Activated naive CD4-positive, alpha-beta T cell treated with anti-CD3 and anti-CD28 coated beads, Interleukin-2, amount 50 U/mL, for 24 hours (primary cell): ENCODE results near the gene SRPK2.
"Not testable (repeated sequence)": the region's sequence is repeated elsewhere in the genome, so short reads cannot be mapped to it uniquely, and the experiment has no call there.

ENCODE experiments used
- H3K27ac Mint-ChIP-seq: one replicate; pipeline ENCODE4 v1.8.0; 2021; ENCODE audit warnings: mild to moderate bottlenecking, mixed read lengths
- H3K27me3 Mint-ChIP-seq: one replicate; pipeline ENCODE4 v1.8.0; 2021; ENCODE audit warnings: mixed read lengths
- H3K36me3 Mint-ChIP-seq: one replicate; pipeline ENCODE4 v1.8.0; 2021; ENCODE audit warnings: mixed read lengths
- H3K4me1 Mint-ChIP-seq: one replicate; pipeline ENCODE4 v1.8.0; 2021; ENCODE audit warnings: mixed read lengths
- H3K4me3 Mint-ChIP-seq: one replicate; pipeline ENCODE4 v1.8.0; 2021; ENCODE audit warnings: mild to moderate bottlenecking, mixed read lengths
- H3K9me3 Mint-ChIP-seq: one replicate; pipeline ENCODE4 v1.8.0; 2021; ENCODE audit warnings: mixed read lengths

Gene SRPK2

DNA sequence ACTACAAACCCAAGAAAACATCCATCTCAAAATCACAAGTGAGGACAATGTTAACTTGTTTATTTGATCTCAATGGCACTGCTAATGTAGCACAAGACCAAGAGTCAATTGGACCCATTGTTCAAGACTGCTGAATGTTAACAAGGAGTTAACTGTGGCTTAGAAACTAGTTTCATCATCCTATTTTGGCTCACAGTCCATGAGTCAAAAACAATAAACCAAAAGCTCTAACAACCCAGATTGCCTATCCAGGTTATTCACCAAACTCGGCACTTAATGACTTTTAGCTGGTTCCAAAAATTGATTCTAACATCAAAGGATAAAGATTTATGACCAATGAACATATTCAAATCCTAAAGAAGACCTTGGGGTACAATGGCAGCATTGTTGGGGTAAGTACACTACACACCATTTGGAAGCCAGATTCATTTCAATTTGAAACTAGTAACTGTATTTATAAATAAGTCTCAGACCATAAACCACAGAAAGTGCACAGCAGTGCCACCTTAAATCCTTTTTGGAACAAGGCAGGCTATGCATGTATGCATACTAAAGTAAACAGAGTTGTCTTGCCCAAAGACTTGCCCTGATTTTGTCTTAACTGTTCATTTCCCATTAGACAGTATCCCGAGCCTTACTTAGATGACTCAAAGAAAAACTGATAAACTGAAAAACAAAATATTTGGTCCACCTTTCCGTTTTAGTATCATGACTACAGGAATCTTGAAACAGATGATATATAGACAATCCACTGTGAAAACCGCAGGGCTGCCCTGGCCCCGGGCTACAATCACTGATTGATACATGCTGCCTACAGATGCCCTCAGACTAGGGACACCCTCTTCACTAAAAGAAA is 84.5 kb downstream of the SRPK2 start:
- Mint-ChIP-seq H3K36me3 (no peaks in the 10 kb centered on the region), H3K4me1 (peaks cover 80% of the 10 kb centered on the region), H3K27ac (no peak overlapping the region), H3K27me3 (no peaks in the 10 kb centered on the region), H3K9me3 (no peaks in the 10 kb centered on the region), H3K4me3 (no peak overlapping the region)

DNA sequence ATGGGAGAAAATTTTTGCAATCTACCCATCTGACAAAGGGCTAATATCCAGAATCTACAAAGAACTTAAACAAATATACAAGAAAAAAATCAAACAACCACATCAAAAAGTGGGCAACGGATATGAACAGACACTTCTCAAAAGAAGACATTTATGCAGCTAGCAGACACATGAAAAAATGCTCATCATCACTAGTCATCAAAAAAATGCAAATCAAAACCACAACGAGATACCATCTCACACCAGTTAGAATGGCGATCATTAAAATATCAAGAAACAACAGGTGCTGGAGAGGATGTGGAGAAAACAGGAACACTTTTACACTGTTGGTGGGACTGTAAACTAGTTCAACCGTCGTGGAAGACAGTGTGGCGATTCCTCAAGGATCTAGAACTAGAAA is 88.1 kb downstream of the SRPK2 start:
- H3K4me1 Mint-ChIP-seq, result peaks cover 75% of the 10 kb centered on the region
- peak overlapping the region; percentile 69 for H3K4me3 Mint-ChIP-seq
- H3K36me3 Mint-ChIP-seq, H3K9me3 Mint-ChIP-seq, H3K27me3 Mint-ChIP-seq: not testable (repeated sequence)
- H3K27ac Mint-ChIP-seq, result peak overlapping the region; percentile 74

DNA sequence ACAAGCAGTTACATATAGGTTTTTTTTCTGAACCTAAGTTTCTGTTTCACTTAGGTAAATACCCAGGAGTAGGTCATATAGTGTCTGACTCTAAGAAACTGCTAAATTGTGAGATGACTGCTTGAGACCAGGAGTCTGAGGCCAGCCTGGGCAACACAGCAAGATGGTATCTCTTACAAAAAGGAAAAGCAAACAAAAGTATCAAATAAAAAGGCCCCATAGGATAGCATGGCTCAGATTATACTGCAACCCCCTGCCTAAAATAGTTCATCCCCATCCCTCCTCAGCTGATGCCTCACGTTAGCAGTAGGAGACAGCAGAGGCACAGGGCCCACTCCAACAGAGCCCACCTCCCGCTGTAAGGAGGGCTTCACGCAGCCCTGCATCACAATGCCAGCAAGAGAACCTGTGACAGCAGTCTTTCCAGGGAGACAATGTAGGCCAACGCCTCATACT is 90.3 kb downstream of the SRPK2 start:
- Mint-ChIP-seq H3K4me1 (peaks cover 63% of the 10 kb centered on the region), H3K9me3 (no peaks in the 10 kb centered on the region), H3K36me3 (peaks cover 4% of the 10 kb centered on the region), H3K27ac (peak overlapping the region; percentile 52), H3K27me3 (no peaks in the 10 kb centered on the region), H3K4me3 (peak overlapping the region; percentile 24)

DNA sequence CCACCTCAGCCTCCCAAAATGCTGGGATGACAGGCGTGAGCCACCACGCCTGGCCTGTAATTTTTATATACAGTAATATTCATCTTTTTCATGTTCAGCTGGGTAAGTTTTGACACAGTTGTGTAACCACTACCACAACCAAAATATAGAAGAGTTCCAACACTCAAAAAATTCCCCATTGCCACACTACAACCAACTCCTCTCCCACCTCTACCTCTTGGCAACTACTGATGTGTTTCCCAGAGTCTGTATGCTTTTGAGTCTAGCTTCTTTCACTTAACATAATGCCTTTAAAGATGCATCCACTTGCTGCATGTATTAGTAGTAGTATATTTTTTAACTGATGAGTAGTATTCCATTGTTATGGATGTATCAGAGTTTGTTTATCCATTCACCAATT is 90.7 kb downstream of the SRPK2 start:
- H3K4me1 Mint-ChIP-seq, result peaks cover 63% of the 10 kb centered on the region
- H3K9me3 Mint-ChIP-seq, result no peaks in the 10 kb centered on the region
- peak overlapping the region; percentile 24 for H3K4me3 Mint-ChIP-seq
- H3K27ac Mint-ChIP-seq, result peak overlapping the region; percentile 52
- H3K36me3 Mint-ChIP-seq, result peaks cover 4% of the 10 kb centered on the region
- no peaks in the 10 kb centered on the region for H3K27me3 Mint-ChIP-seq

DNA sequence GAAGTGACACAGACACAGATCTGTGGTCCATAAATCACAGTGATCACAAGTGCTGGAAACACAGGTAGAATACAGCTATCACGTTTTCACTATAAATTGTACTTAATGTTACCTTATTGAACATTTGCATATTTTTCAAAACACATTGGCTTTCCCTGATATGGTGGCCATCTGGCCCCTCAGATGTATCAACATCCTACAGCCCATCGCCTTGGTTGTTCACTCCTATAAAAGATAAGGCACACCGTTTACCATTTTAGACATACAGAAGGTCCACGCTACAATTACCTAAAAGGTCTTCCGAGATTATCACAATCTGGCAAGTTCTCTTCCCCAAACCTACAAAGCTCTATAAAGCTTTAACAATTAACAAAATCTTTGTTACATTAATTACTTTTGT is 91.4 kb downstream of the SRPK2 start:
- no peaks in the 10 kb centered on the region for H3K27me3 Mint-ChIP-seq
- no peaks in the 10 kb centered on the region for H3K9me3 Mint-ChIP-seq
- H3K4me3 Mint-ChIP-seq, result no peak overlapping the region
- H3K36me3 Mint-ChIP-seq, result peaks cover 4% of the 10 kb centered on the region
- peak overlapping the region; percentile 81 for H3K27ac Mint-ChIP-seq
- H3K4me1 Mint-ChIP-seq, result peaks cover 63% of the 10 kb centered on the region

DNA sequence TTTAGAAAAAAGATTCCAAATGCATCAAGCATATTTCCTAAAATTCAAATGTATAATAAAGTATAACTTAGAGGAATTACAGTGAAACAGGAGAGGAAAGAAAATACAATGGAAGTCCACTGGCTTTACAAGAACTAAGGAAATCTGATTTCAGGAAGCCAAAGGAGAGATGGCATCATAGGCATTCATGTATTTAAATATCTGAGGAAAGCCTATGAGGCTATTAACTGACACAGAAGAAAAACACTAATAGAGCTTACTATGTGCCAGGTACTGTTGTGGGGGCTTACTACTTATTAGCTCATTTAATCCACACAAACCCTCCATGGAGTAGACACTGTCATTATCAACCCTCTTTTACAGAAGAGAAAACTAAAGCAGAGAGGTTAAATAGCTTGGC is 92.2 kb downstream of the SRPK2 start:
- H3K4me1 Mint-ChIP-seq, result peaks cover 55% of the 10 kb centered on the region
- no peak overlapping the region for H3K4me3 Mint-ChIP-seq
- no peak overlapping the region for H3K27ac Mint-ChIP-seq
- H3K9me3 Mint-ChIP-seq, result no peaks in the 10 kb centered on the region
- peaks cover 4% of the 10 kb centered on the region for H3K36me3 Mint-ChIP-seq
- H3K27me3 Mint-ChIP-seq, result no peaks in the 10 kb centered on the region

DNA sequence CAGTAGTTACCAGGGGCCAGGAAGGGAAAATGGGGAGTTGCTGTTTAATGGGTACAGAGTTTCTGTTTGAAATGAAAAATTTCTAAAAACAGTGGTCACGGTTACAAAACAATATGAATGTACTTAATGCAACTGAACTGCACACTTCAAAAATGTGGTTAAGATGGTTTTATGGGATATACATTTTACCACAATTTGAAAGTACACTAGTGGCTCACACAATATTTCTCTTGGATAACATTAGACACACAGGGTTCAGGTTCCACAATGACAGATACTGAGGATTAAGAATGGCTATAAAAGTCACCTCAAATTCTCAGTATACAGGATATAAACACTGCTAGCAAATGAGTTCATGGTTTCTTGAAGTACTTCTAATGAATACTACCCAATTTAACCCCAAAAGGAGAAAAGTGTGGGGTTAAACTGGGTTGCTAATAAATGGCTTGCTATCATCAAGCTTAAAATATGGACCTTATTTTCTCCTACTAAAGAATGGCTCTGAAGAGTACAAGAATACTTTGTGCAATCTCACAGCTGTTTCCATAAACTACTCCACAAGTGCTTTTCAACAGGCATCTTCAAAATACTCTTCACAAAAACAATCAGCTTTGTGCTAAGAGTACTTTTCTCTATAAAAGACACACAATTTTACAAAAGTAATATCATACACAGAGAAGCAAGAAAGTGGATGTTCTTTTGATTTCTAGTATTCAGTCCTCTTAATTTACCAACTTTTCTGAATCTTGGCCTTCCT is 92.9 kb downstream of the SRPK2 start:
- Mint-ChIP-seq H3K27ac (no peak overlapping the region), H3K27me3 (no peaks in the 10 kb centered on the region), H3K4me3 (no peak overlapping the region), H3K36me3 (peaks cover 4% of the 10 kb centered on the region), H3K9me3 (no peaks in the 10 kb centered on the region), H3K4me1 (peaks cover 52% of the 10 kb centered on the region)

DNA sequence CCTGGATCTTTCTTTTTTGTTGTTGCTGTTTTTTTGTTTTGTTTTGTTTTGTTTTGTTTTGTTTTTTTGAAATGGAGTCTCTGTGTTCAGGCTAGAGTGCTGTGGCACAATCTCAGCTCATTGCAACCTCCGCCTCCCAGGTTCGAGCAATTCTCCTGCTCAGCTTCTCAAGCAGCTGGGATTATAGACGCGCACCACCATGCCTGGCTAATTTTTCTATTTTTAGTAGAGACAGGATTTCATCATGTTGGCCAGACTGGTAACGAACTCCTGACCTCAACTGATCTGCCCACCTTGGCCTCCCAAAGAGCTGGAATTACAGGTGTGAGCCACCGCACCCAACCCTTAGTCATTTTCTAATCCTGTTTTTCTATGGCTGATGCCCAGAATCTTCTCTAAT is 94.2 kb downstream of the SRPK2 start:
- not testable (repeated sequence) for H3K36me3 Mint-ChIP-seq, H3K27ac Mint-ChIP-seq, H3K9me3 Mint-ChIP-seq, H3K27me3 Mint-ChIP-seq, H3K4me3 Mint-ChIP-seq
- H3K4me1 Mint-ChIP-seq, result peaks cover 45% of the 10 kb centered on the region

DNA sequence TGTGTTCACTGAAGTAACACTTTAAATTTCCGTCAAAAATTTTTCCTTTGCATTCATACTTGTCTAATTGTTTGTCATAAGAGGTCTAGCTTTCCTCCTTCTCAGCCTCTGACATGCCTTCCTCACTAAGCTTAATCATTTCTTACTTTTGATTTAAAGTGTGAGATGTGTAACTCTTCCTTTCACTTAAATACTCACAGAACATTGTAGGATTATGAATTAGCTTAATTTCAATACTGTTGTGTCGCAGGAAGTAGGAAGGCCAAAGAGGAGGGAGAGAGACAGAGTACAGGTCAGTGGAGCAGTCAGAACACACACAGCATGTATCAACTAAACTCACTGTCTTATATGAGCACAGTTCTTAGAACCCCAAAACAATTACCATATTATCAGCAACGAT is 99.0 kb downstream of the SRPK2 start:
- Mint-ChIP-seq H3K9me3 (no peaks in the 10 kb centered on the region), H3K27ac (peak overlapping the region; percentile 2), H3K4me1 (peaks cover 27% of the 10 kb centered on the region), H3K4me3 (peak overlapping the region; percentile 1), H3K27me3 (no peaks in the 10 kb centered on the region), H3K36me3 (peaks cover 5% of the 10 kb centered on the region)

DNA sequence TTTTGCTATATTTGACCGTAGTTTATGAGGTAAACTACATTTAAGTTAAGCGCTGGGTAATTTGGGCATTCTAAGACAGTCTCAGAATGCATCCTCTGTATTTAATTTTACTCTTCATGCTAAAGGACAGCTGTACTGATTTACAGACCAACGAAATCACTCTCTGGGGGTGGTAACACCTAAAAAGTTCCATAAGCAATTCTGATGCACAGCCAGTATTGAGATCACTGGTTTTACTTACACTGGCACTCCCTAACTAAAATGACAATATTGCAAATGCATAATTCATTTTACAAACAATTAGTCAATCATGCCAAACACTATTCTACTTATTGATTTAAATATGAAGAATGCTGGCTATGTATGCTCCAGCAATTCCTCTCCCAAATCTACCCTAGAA is 102.3 kb downstream of the SRPK2 start:
- Mint-ChIP-seq H3K27me3 (no peaks in the 10 kb centered on the region), H3K4me3 (no peak overlapping the region), H3K36me3 (peaks cover 6% of the 10 kb centered on the region), H3K9me3 (no peaks in the 10 kb centered on the region), H3K27ac (no peak overlapping the region), H3K4me1 (peaks cover 46% of the 10 kb centered on the region)

DNA sequence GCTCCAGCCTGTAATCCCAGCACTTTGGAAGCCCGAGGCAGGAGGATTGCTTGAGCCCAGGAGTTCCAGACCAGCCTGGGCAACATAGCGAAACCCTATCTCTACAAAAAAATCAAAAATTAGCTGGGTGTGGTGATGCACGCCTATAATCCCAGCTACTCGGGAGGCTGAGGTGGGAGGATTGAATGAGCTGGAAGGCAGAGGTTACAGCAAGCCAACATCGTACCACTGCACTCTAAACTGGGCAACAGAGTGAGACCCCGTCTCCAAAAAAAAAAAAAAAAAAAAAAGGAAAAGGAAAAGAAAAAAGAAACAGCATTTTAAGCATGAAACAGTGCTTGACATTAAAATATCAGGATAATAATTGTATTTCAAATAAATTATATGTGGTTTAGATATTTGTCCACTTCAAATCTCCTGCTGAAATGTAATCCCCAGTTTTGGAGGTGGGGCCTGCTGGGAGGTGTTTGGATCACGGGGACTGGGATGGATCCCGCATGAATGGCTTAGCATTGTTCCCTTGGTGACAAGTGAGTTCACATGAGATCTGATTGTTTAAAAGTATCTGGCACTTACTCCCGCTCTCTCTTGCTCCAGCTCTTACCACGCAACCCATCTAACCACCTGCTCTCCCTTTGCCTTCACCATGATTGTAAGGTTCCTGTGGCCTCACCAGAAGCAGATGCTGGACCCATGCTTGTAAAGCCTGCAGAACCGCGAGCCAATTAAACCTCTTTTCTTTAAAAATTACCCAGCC is 103.4 kb downstream of the SRPK2 start:
- no peaks in the 10 kb centered on the region for H3K27me3 Mint-ChIP-seq
- no peak overlapping the region for H3K27ac Mint-ChIP-seq
- no peak overlapping the region for H3K4me3 Mint-ChIP-seq
- peaks cover 7% of the 10 kb centered on the region for H3K36me3 Mint-ChIP-seq
- H3K9me3 Mint-ChIP-seq, result no peaks in the 10 kb centered on the region
- peaks cover 52% of the 10 kb centered on the region for H3K4me1 Mint-ChIP-seq

DNA sequence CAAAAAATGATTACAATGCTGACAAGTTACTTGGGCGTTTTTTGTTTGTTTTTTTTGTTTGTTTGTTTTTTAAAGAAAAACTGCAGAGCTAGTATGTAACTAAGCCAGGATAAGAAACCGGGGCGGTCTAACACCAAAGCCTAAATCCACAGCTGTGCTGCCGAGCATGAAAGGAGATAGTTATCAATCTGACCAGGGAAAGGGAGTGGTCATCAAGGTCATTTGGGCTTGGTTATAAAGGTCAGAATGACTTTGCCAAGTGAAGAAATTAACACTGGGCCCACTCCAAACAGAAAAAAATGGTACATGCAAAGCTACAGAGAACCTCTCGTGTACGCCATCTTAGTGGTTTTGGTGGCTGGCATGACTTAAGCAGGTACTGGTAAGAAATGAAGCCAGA is 104.7 kb downstream of the SRPK2 start:
- Mint-ChIP-seq H3K4me1 (peaks cover 49% of the 10 kb centered on the region), H3K4me3 (no peak overlapping the region), H3K36me3 (peaks cover 2% of the 10 kb centered on the region), H3K27ac (no peak overlapping the region), H3K9me3 (no peaks in the 10 kb centered on the region), H3K27me3 (no peaks in the 10 kb centered on the region)

DNA sequence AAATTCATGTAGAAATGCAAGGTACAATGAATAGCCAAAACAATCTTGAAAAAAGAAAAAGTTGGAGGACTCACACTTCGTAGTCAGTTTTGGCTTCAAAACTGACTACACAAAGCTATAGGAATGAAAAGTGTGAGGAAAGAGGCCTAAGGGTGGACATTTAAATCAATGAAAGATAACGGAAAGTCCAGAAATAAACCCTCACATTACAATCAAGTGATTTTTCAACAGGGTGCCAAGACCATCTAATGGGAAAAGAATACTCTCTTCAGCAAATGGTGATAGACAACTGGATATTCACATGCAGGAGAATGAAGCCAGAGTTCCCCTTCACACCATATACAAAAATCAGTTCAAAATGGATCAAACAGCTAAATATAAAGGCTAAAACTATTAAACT is 106.8 kb downstream of the SRPK2 start:
- Mint-ChIP-seq H3K27me3 (no peaks in the 10 kb centered on the region), H3K4me3 (no peak overlapping the region), H3K27ac (no peak overlapping the region), H3K9me3 (no peaks in the 10 kb centered on the region), H3K4me1 (peaks cover 48% of the 10 kb centered on the region), H3K36me3 (peaks cover 2% of the 10 kb centered on the region)

DNA sequence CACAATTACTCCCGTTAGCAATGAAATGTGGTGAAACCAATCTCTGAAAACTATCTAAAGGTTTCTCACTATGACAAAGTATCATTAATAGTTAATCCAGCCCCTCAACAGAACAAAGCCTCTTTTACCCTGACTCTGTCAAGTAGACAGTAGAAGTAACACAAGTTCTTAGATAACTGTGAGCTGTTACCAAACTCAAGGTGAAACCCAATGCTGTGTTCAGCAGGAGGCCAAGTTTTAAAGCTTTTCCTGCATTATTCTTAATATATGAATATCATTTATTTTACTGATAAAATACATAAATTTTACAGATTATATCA is 109.1 kb downstream of the SRPK2 start:
- H3K4me3 Mint-ChIP-seq, result no peak overlapping the region

DNA sequence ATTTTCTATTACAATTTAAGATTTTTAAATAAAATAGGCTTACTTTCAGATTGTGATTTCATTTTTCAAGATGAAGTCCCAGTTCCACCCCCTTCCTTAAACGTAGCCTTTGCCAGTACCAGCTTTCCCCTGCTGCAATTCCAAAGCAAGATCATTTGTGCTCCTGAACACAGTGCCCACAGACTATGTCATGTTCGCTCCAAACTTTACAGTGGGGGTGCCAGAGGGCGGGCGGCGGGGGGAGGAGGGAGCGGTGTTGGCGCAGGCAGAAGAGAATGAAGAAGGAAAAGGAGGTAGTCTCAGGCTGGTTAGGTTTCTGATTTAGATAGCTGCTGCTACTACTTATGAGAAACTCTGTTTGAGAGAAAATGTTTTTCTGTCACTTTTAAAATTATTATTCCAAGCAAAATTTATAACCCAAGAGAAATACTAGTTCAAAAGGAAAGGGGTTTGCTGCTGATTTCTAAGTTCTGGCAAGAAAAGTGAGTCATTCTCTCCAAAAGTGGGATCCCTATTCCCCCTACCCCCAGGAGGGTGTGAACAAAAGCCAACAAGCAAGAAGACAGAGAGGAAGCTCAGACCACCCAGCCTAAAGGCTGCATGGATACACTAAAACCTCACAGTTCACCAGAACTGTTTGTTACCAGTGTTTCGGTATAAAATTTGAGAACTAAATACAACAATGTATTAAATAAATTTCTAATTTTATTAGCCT is 109.6 kb downstream of the SRPK2 start:
- H3K4me3 Mint-ChIP-seq, result no peak overlapping the region
- H3K4me1 Mint-ChIP-seq, result peaks cover 47% of the 10 kb centered on the region
- H3K27ac Mint-ChIP-seq, result no peak overlapping the region
- H3K9me3 Mint-ChIP-seq, result no peaks in the 10 kb centered on the region
- peaks cover 2% of the 10 kb centered on the region for H3K36me3 Mint-ChIP-seq
- H3K27me3 Mint-ChIP-seq, result no peaks in the 10 kb centered on the region

More for the DNA sequence above, 109.1 kb downstream of the SRPK2 start:
- no peak overlapping the region for H3K27ac Mint-ChIP-seq
- no peaks in the 10 kb centered on the region for H3K27me3 Mint-ChIP-seq
- H3K36me3 Mint-ChIP-seq, result peaks cover 2% of the 10 kb centered on the region
- H3K4me1 Mint-ChIP-seq, result peaks cover 45% of the 10 kb centered on the region
- no peaks in the 10 kb centered on the region for H3K9me3 Mint-ChIP-seq
